GM12878 (cell line): Measurements from ENCODE around the gene H2AZ1. TPM values are rescaled to one million over a fixed set of nuclear protein-coding genes. Genes with fewer than 3 reads are reported as not detected.
A peak's percentile ranks its signal among the peaks of the same experiment; 100 is the strongest.

Experiments used
- BCL11A ChIP-seq: IDR thresholded peaks from 2 replicates; pipeline ENCODE4 v1.6.1; 2011; ENCODE audit warnings: low read depth, low read length
- BCL3 ChIP-seq: IDR thresholded peaks from 2 replicates; pipeline ENCODE4 v1.6.1; 2011; ENCODE audit warnings: borderline replicate concordance, low read depth, mild to moderate bottlenecking, moderate library complexity, low read length; ENCODE audit not compliant: insufficient read depth, poor library complexity, severe bottlenecking
- BMI1 ChIP-seq: fragments of 450-650 bp; IDR thresholded peaks from 2 replicates; pipeline ENCODE4 v1.6.1; 2016; ENCODE audit warnings: mild to moderate bottlenecking, moderate library complexity, borderline replicate concordance
- CBFB ChIP-seq: IDR thresholded peaks from 2 replicates; pipeline ENCODE4 v1.6.1; 2016; ENCODE audit warnings: antibody characterized with exemption, low read depth
- CBX5 ChIP-seq: sonication (generic); IDR thresholded peaks from 2 replicates; pipeline ENCODE4 v1.6.1; 2016; ENCODE audit warnings: low read depth, moderate library complexity, mild to moderate bottlenecking, inconsistent platforms
- CREB1 ChIP-seq: IDR thresholded peaks from 2 replicates; pipeline ENCODE4 v1.6.1; 2012; ENCODE audit warnings: low read depth, mild to moderate bottlenecking, inconsistent platforms
- DPF2 ChIP-seq: fragments of 450-650 bp; IDR thresholded peaks from 2 replicates; pipeline ENCODE4 v1.6.1; 2017; ENCODE audit warnings: mild to moderate bottlenecking
- ETV6 ChIP-seq, 2 experiments: fragments of 450-650 bp in 1 of 2; IDR thresholded peaks in 1 of 2; conservative IDR thresholded peaks in 1 of 2; 2 replicates each; pipeline ENCODE4 v1.6.1; 2014; ENCODE audit warnings: antibody characterized with exemption in 1 of 2, borderline replicate concordance in 1 of 2, low read depth in 1 of 2, mild to moderate bottlenecking in 1 of 2, moderate library complexity in 1 of 2
- GATAD2B ChIP-seq: fragments of 450-650 bp; conservative IDR thresholded peaks from 2 replicates; pipeline ENCODE4 v1.6.1; 2017; ENCODE audit warnings: low read depth, mild to moderate bottlenecking, moderate library complexity
- IRF3 ChIP-seq: fragments of 450-650 bp; IDR thresholded peaks from 2 replicates; pipeline ENCODE4 v1.6.1; 2014; ENCODE audit warnings: mild to moderate bottlenecking
- KAT2A ChIP-seq: conservative IDR thresholded peaks from 2 replicates; pipeline ENCODE4 v1.6.1; 2011; ENCODE audit warnings: low read depth, low read length; ENCODE audit not compliant: control insufficient read depth
- MTA2 ChIP-seq: fragments of 450-650 bp; IDR thresholded peaks from 2 replicates; pipeline ENCODE4 v1.6.1; 2016; ENCODE audit warnings: low read depth, mild to moderate bottlenecking, moderate library complexity
- MTA3 ChIP-seq: IDR thresholded peaks from 2 replicates; pipeline ENCODE4 v1.6.1; 2012; ENCODE audit warnings: low read length, inconsistent platforms, borderline replicate concordance
- NFYA ChIP-seq: IDR thresholded peaks from 2 replicates; pipeline ENCODE4 v1.6.1; 2011; ENCODE audit warnings: low read depth, mild to moderate bottlenecking, low read length, improper control_type of control experiment, borderline replicate concordance
- PML ChIP-seq: IDR thresholded peaks from 2 replicates; pipeline ENCODE4 v1.6.1; 2012; ENCODE audit warnings: low read length, inconsistent platforms
- RAD51 ChIP-seq: fragments of 450-650 bp; IDR thresholded peaks from 2 replicates; pipeline ENCODE4 v1.6.1; 2016; ENCODE audit warnings: moderate library complexity, mild to moderate bottlenecking, inconsistent platforms
- RFX5 ChIP-seq: IDR thresholded peaks from 2 replicates; pipeline ENCODE4 v1.6.1; 2011; ENCODE audit warnings: low read depth, low read length, improper control_type of control experiment
- SMAD5 ChIP-seq: IDR thresholded peaks from 2 replicates; pipeline ENCODE4 v1.6.1; 2016; ENCODE audit warnings: antibody characterized with exemption, low read depth
- SP1 ChIP-seq: IDR thresholded peaks from one replicate; pipeline ENCODE4 v1.6.1; 2011; ENCODE audit warnings: low read depth, low read length
- SPI1 ChIP-seq: IDR thresholded peaks from 2 replicates; pipeline ENCODE4 v1.6.1; 2011; ENCODE audit warnings: low read depth, mild to moderate bottlenecking, low read length, moderate library complexity, borderline replicate concordance; ENCODE audit not compliant: insufficient read depth
- WRNIP1 ChIP-seq: IDR thresholded peaks from 2 replicates; pipeline ENCODE4 v1.6.1; 2011; ENCODE audit warnings: low read depth, low read length, improper control_type of control experiment, borderline replicate concordance
- polyA plus RNA-seq, 11 experiments: library from polyadenylated mRNA; depleted of rRNA in 4 of 11; unstranded in 6 of 11; stranded (reverse) in 5 of 11; fragments of >200 nt; fragmentation: Nextera tagmentation in 4 of 11; fragmentation: Illumina TruSeq in 1 of 11; extraction: Ambion mirVana in 4 of 11; extraction: Trizol in 1 of 11; gene quantifications; 1 replicate in 1 of 11; 2 replicates in 10 of 11; pipeline versions ENCODE4 v1.2.1 to v1.2.3, GENCODE V29; 2011 to 2016; ENCODE audit warnings: inconsistent platforms in 2 of 11, missing spikeins in 2 of 11, low read depth in 1 of 11
- total RNA-seq, 4 experiments: library from RNA; depleted of rRNA in 3 of 4; stranded (reverse); fragments of >200 nt in 3 of 4; fragmentation: Illumina TruSeq in 1 of 4; extraction: Trizol in 1 of 4; gene quantifications; 2 replicates each; pipeline versions ENCODE4 v1.2.1 to v1.2.3, GENCODE V29; 2013 to 2021
- TF ChIP-seq, protein P1 (sequence below): fragments of 450-650 bp; IDR thresholded peaks from 2 replicates; pipeline ENCODE4 v1.6.1; 2017; ENCODE audit warnings: mild to moderate bottlenecking, low read depth, inconsistent platforms; ENCODE audit not compliant: poor library complexity, severe bottlenecking
- TF ChIP-seq, protein P2 (sequence below): fragments of 450-650 bp; IDR thresholded peaks from 2 replicates; pipeline ENCODE4 v1.6.1; 2018; ENCODE audit warnings: borderline replicate concordance, mild to moderate bottlenecking; ENCODE audit not compliant: partially characterized antibody

H2AZ1 gene
- total and polyA plus RNA-seq, 10 of the 15 experiments (the other 5 are each of a cell fraction or from before 2014, with no cell fraction given), result 652 to 4,800 (median 898) TPM

DNA sequence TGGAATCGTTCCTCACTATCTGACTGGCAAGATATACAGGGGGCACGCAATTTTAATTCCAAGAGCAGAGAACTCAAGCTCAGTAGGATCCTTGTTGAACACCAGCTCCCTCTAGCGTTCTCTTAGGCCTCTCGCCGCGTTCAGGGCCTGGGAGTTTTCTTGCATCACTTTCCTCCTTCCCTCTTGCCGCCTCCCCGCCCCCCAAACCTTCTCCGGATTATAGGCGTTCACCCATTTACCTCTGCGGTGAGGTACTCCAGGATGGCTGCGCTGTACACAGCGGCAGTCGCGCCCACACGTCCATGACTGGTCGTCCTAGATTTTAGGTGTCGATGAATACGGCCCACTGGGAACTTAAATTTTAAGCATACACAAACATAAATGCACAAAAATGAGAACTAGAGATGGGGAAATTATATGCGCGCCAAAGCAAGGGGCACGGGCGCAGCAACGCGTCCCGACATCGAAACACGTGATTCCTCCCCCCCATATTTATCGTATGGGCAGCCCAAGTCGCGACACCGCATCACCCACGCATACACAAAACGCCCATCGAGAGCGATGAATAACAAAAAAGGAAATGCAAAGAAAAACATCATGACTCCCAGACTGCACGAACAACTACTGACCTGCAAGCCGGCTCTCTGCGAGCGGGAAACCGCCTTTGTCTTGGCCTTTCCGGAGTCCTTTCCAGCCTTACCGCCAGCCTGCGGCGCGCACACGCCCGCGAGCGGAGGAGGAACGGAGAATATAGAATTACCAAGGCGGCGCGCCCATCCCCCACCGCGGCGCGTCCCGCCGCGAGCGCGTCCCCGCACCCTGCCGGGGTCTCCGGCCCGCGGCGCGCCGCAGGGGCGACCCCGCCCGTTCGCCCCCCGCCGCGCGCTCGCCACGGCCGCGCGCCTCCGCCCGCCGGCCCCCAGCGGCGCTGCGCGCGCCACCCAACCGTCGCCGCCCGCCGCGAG lies 759 bp downstream of the H2AZ1 start (continued):
- TF ChIP-seq, protein P1, sequence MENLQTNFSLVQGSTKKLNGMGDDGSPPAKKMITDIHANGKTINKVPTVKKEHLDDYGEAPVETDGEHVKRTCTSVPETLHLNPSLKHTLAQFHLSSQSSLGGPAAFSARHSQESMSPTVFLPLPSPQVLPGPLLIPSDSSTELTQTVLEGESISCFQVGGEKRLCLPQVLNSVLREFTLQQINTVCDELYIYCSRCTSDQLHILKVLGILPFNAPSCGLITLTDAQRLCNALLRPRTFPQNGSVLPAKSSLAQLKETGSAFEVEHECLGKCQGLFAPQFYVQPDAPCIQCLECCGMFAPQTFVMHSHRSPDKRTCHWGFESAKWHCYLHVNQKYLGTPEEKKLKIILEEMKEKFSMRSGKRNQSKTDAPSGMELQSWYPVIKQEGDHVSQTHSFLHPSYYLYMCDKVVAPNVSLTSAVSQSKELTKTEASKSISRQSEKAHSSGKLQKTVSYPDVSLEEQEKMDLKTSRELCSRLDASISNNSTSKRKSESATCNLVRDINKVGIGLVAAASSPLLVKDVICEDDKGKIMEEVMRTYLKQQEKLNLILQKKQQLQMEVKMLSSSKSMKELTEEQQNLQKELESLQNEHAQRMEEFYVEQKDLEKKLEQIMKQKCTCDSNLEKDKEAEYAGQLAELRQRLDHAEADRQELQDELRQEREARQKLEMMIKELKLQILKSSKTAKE, result peak; percentile 72
- TF ChIP-seq RFX5 (no peak), BMI1 (no peak), KAT2A (no peak), DPF2 (0 out of 2 replicates have a peak, but pooled peaks have one; percentile 23), MTA3 (peak; percentile 12; the same call in 1 of the 2 replicates), CBX5 (peak; percentile 81; the same call in 1 of the 2 replicates), ETV6 (conservative IDR thresholded peaks at IDR 0.05 in 1 of 2, IDR thresholded peaks at IDR 0.05 in 1 of 2; ENCODE audit: borderline replicate concordance in 1 of 2, low read depth in 1 of 2) (no peak), MTA2 (no peak), PML (no peak; the same call in 1 of the 2 replicates), SPI1 (no peak), IRF3 (no peak), GATAD2B (peak; percentile 34; the same call in 1 of the 2 replicates), BCL3 (peak; percentile 16), WRNIP1 (no peak), RAD51 (no peak), CBFB (peak; percentile 51; the same call in 1 of the 2 replicates), NFYA (no peak), SP1 (no peak), CREB1 (peak; percentile 38; the same call in 1 of the 2 replicates), SMAD5 (no peak), BCL11A (no peak)
- TF ChIP-seq, protein P2, sequence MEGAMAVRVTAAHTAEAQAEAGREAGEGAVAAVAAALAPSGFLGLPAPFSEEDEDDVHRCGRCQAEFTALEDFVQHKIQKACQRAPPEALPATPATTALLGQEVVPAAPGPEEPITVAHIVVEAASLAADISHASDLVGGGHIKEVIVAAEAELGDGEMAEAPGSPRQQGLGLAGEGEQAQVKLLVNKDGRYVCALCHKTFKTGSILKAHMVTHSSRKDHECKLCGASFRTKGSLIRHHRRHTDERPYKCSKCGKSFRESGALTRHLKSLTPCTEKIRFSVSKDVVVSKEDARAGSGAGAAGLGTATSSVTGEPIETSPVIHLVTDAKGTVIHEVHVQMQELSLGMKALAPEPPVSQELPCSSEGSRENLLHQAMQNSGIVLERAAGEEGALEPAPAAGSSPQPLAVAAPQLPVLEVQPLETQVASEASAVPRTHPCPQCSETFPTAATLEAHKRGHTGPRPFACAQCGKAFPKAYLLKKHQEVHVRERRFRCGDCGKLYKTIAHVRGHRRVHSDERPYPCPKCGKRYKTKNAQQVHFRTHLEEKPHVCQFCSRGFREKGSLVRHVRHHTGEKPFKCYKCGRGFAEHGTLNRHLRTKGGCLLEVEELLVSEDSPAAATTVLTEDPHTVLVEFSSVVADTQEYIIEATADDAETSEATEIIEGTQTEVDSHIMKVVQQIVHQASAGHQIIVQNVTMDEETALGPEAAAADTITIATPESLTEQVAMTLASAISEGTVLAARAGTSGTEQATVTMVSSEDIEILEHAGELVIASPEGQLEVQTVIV, result no peak
